ENCODE measurements around the gene TEN1. TPM values are rescaled to one million over a fixed set of nuclear protein-coding genes. Genes with fewer than 3 reads are reported as not detected.
"Not testable (repeated sequence)": the region's sequence is repeated elsewhere in the genome, so short reads cannot be mapped to it uniquely, and the experiment has no call there.

Gene TEN1
- total and polyA plus RNA-seq, 2 donors (not counting 1 experiment from before 2014, with no cell fraction given): 19.8 to 34.5 TPM

- intact Hi-C loops (cut with micrococcal nuclease): no loop called here
- TF ChIP-seq EZH2 (IDR thresholded peaks at IDR 0.05; ENCODE audit: borderline replicate concordance, insufficient read depth, low read depth, low read length, poor library complexity, severe bottlenecking): no peak
- TF ChIP-seq, protein P1, sequence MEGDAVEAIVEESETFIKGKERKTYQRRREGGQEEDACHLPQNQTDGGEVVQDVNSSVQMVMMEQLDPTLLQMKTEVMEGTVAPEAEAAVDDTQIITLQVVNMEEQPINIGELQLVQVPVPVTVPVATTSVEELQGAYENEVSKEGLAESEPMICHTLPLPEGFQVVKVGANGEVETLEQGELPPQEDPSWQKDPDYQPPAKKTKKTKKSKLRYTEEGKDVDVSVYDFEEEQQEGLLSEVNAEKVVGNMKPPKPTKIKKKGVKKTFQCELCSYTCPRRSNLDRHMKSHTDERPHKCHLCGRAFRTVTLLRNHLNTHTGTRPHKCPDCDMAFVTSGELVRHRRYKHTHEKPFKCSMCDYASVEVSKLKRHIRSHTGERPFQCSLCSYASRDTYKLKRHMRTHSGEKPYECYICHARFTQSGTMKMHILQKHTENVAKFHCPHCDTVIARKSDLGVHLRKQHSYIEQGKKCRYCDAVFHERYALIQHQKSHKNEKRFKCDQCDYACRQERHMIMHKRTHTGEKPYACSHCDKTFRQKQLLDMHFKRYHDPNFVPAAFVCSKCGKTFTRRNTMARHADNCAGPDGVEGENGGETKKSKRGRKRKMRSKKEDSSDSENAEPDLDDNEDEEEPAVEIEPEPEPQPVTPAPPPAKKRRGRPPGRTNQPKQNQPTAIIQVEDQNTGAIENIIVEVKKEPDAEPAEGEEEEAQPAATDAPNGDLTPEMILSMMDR (IDR thresholded peaks at IDR 0.05): no peak
- Mint-ChIP-seq H3K9me3 (ENCODE audit: insufficient read depth) (no peaks in the 10 kb centered on the region), H3K27ac (no peak overlapping the region), H3K4me3 (no peak overlapping the region), H3K27me3 (no peaks in the 10 kb centered on the region), H3K4me1 (peaks cover 16% of the 10 kb centered on the region)
- 46% methylated on average over 1 of the region's 4 CpGs for WGBS (ENCODE audit: insufficient coverage)
- H2AFZ ChIP-seq (ENCODE audit: insufficient read depth, low read depth, low read length, poor library complexity, severe bottlenecking): no peak overlapping the region
- no peaks in the 10 kb centered on the region for H3K27me3 ChIP-seq (replicated peaks in 1 of 4; ENCODE audit: control extremely low read depth in 1 of 4, control insufficient read depth in 3 of 4, insufficient read depth in 4 of 4, low read length in 3 of 4)
- H3K27ac ChIP-seq (ENCODE audit: low read length in 2 of 2): no peak overlapping the region
- no peak for ATAC-seq (ENCODE audit: low read depth)
- H3K36me3 ChIP-seq (replicated peaks in 1 of 2; ENCODE audit: control extremely low read depth in 1 of 2, control insufficient read depth in 1 of 2, extremely low read depth in 1 of 2, insufficient read depth in 2 of 2, low read length in 1 of 2): peaks cover 0 to 7% of the 10 kb centered on the region in 2 experiments
- no peaks in the 10 kb centered on the region for H4K20me1 ChIP-seq (ENCODE audit: control insufficient read depth, insufficient read depth, low read length, poor library complexity, severe bottlenecking)
- H3K4me2 ChIP-seq (replicated peaks; ENCODE audit: low read depth, low read length, poor library complexity, severe bottlenecking): no peak overlapping the region
- H3K4me3 ChIP-seq (ENCODE audit: control extremely low read depth in 1 of 5, extremely low read depth in 1 of 5, insufficient read depth in 1 of 5, low read depth in 2 of 5, low read length in 4 of 5): no peak overlapping the region
- no peak overlapping the region for H3K9ac ChIP-seq (ENCODE audit: low read length)
- H3K79me2 ChIP-seq (ENCODE audit: control insufficient read depth, insufficient read depth, low read length): peaks cover 12% of the 10 kb centered on the region
- ChIA-PET CTCF (no interaction called here), POLR2A (interaction anchor here (0.6 kb wide), 1 partner anchor 1472 kb away, joined by 5 read pairs; no protein-coding TSS in a partner anchor)
- H3K4me1 ChIP-seq (ENCODE audit: control insufficient read depth in 2 of 2, insufficient read depth in 2 of 2, low read length in 2 of 2): peaks cover 4 to 7% of the 10 kb centered on the region in 2 donors
- H3K9me3 ChIP-seq (ENCODE audit: control extremely low read depth in 1 of 3, control insufficient read depth in 2 of 3, insufficient read depth in 1 of 3, low read length in 2 of 3): no peaks in the 10 kb centered on the region
- no peak for DNase-seq
These were observed 9.0 kb upstream of the TEN1 start for GRCh38 chr17:75970011-75970523.

GRCh38 chr17:75970626-75971025 lies 8.4 kb upstream of the TEN1 start:
- peaks cover 14% of the 10 kb centered on the region for H3K79me2 ChIP-seq (ENCODE audit: control insufficient read depth, insufficient read depth, low read length)
- no peak overlapping the region for H3K4me3 ChIP-seq (ENCODE audit: control extremely low read depth in 1 of 5, extremely low read depth in 1 of 5, insufficient read depth in 1 of 5, low read depth in 2 of 5, low read length in 4 of 5)
- intact Hi-C loops (cut with micrococcal nuclease): no loop called here
- peaks cover 0 to 7% of the 10 kb centered on the region in 2 experiments for H3K36me3 ChIP-seq (replicated peaks in 1 of 2; ENCODE audit: control extremely low read depth in 1 of 2, control insufficient read depth in 1 of 2, extremely low read depth in 1 of 2, insufficient read depth in 2 of 2, low read length in 1 of 2)
- no peaks in the 10 kb centered on the region for H3K27me3 ChIP-seq (replicated peaks in 1 of 4; ENCODE audit: control extremely low read depth in 1 of 4, control insufficient read depth in 3 of 4, insufficient read depth in 4 of 4, low read length in 3 of 4)
- peaks cover 4 to 7% of the 10 kb centered on the region in 2 donors for H3K4me1 ChIP-seq (ENCODE audit: control insufficient read depth in 2 of 2, insufficient read depth in 2 of 2, low read length in 2 of 2)
- no peaks in the 10 kb centered on the region for H4K20me1 ChIP-seq (ENCODE audit: control insufficient read depth, insufficient read depth, low read length, poor library complexity, severe bottlenecking)
- H3K4me2 ChIP-seq (replicated peaks; ENCODE audit: low read depth, low read length, poor library complexity, severe bottlenecking): no peak overlapping the region
- H3K9me3 ChIP-seq (ENCODE audit: control extremely low read depth in 1 of 3, control insufficient read depth in 2 of 3, insufficient read depth in 1 of 3, low read length in 2 of 3): no peaks in the 10 kb centered on the region
- no peak for DNase-seq
- ChIA-PET POLR2A (interaction anchor here (0.6 kb wide), 1 partner anchor 1471 kb away, joined by 5 read pairs; no protein-coding TSS in a partner anchor), CTCF (interaction anchor here (0.6 to 1.3 kb wide), 2 partner anchors 9 to 46 kb away, joined by 3 read pairs; no protein-coding TSS in a partner anchor)
- ATAC-seq (ENCODE audit: low read depth): no peak
- H3K27ac ChIP-seq (ENCODE audit: low read length in 2 of 2): no peak overlapping the region
- Mint-ChIP-seq H3K27ac (no peak overlapping the region), H3K27me3 (no peaks in the 10 kb centered on the region), H3K9me3 (ENCODE audit: insufficient read depth) (no peaks in the 10 kb centered on the region), H3K4me3 (no peak overlapping the region), H3K4me1 (peaks cover 17% of the 10 kb centered on the region)
- no peak overlapping the region for H3K9ac ChIP-seq (ENCODE audit: low read length)
- whole genome bisulfite sequencing (ENCODE audit: insufficient coverage): 100% methylated on average over 5 of the region's 7 CpGs
- no peak overlapping the region for H2AFZ ChIP-seq (ENCODE audit: insufficient read depth, low read depth, low read length, poor library complexity, severe bottlenecking)
- TF ChIP-seq EZH2 (IDR thresholded peaks at IDR 0.05; ENCODE audit: borderline replicate concordance, insufficient read depth, low read depth, low read length, poor library complexity, severe bottlenecking): no peak
- TF ChIP-seq, protein P1 (IDR thresholded peaks at IDR 0.05): no peak

DNA sequence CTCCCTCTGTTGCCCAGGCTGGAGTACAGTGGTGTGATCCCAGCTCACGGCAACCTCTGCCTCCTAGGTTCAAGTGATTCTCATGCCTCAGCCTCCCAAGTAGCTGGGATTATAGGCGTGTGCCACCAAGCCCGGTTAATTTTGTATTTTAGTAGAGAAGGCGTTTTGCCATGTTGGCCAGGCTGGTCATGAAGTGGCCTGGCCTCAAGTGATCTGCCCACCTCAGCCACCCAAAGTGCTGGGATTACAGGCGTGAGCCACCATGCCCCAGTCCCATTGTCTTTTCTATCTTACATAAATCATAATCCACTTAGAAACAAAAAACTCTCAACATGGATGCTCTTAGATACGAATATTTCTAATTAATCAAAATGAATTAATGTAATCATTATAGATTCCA lies 3.9 kb upstream of the TEN1 start:
- peaks cover 7 to 14% of the 10 kb centered on the region in 2 donors for H3K4me1 ChIP-seq (ENCODE audit: control insufficient read depth in 2 of 2, insufficient read depth in 2 of 2, low read length in 2 of 2)
- DNase-seq; H3K27ac Mint-ChIP-seq; H3K27me3 ChIP-seq (replicated peaks in 1 of 4; ENCODE audit: control extremely low read depth in 1 of 4, control insufficient read depth in 3 of 4, insufficient read depth in 4 of 4, low read length in 3 of 4); intact Hi-C loops (cut with micrococcal nuclease); H3K9me3 ChIP-seq (ENCODE audit: control extremely low read depth in 1 of 3, control insufficient read depth in 2 of 3, insufficient read depth in 1 of 3, low read length in 2 of 3); H3K27ac ChIP-seq (ENCODE audit: low read length in 2 of 2); H3K4me3 Mint-ChIP-seq; H3K9ac ChIP-seq (ENCODE audit: low read length); H3K4me2 ChIP-seq (replicated peaks; ENCODE audit: low read depth, low read length, poor library complexity, severe bottlenecking); H3K27me3 Mint-ChIP-seq; H2AFZ ChIP-seq (ENCODE audit: insufficient read depth, low read depth, low read length, poor library complexity, severe bottlenecking); ATAC-seq (ENCODE audit: low read depth); H3K9me3 Mint-ChIP-seq (ENCODE audit: insufficient read depth); H3K4me3 ChIP-seq (ENCODE audit: control extremely low read depth in 1 of 5, extremely low read depth in 1 of 5, insufficient read depth in 1 of 5, low read depth in 2 of 5, low read length in 4 of 5); H3K36me3 ChIP-seq (replicated peaks in 1 of 2; ENCODE audit: control extremely low read depth in 1 of 2, control insufficient read depth in 1 of 2, extremely low read depth in 1 of 2, insufficient read depth in 2 of 2, low read length in 1 of 2); H4K20me1 ChIP-seq (ENCODE audit: control insufficient read depth, insufficient read depth, low read length, poor library complexity, severe bottlenecking): not testable (repeated sequence)
- WGBS (ENCODE audit: insufficient coverage): 100% methylated on average over 3 of the region's 6 CpGs
- peaks cover 39% of the 10 kb centered on the region for H3K4me1 Mint-ChIP-seq
- H3K79me2 ChIP-seq (ENCODE audit: control insufficient read depth, insufficient read depth, low read length): peaks cover 35% of the 10 kb centered on the region
- ChIA-PET POLR2A (interaction anchor here (0.7 kb wide), 1 partner anchor 15 kb away, joined by 4 read pairs; no protein-coding TSS in a partner anchor), CTCF (interaction anchor here (1.0 kb wide), 1 partner anchor 21 kb away, joined by 3 read pairs; no protein-coding TSS in a partner anchor)
